NK-92 (cell line): ENCODE measurements around the gene EHMT2.
"Not testable (repeated sequence)": the region's sequence is repeated elsewhere in the genome, so short reads cannot be mapped to it uniquely, and the experiment has no call there.

Experiments used
- DNase-seq: peaks from one replicate; lab custom pipeline; 2025; ENCODE audit not compliant: unreplicated experiment; lab: John Stamatoyannopoulos, UW

EHMT2 gene

DNA sequence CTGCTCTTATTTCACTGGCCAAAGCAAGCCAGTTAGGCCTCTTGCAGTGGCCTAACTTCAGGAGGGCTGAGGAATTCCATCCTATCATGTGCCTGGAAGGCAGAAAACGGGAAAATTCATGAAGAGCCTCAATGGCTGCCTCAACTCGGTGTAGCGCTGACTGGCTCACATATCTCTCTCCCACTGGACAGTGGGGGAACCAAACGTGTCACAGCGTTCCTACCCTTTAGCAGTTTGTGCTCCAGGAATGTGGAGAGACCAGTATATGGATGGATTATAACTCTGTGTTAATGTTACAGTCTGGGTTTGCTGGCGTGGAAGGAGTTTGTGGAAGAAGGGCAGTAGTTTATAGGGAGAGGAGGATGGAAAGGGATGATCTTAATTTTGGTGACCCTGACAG, 18.3 kb upstream of the EHMT2 start:
- DNase-seq, result no peak

DNA sequence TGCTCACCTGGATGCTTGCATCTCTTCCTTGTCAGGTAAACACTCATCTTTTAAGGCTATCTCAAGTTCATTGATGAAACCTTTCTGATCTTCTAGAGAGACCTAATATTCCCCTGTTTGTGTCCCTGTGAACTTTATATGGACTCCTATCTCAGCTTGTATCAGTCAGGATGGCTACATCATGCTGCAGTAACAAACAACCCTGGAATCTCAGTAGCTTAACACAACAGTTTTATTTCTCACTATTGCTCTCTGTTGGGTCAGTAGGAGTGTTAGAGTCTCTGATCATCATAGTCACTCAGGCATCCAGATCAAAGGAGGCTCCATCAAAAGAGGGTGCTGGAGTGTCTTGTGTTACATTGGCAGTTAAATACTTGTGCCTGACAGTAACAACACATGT, 17.9 kb upstream of the EHMT2 start:
- no peak for DNase-seq

DNA sequence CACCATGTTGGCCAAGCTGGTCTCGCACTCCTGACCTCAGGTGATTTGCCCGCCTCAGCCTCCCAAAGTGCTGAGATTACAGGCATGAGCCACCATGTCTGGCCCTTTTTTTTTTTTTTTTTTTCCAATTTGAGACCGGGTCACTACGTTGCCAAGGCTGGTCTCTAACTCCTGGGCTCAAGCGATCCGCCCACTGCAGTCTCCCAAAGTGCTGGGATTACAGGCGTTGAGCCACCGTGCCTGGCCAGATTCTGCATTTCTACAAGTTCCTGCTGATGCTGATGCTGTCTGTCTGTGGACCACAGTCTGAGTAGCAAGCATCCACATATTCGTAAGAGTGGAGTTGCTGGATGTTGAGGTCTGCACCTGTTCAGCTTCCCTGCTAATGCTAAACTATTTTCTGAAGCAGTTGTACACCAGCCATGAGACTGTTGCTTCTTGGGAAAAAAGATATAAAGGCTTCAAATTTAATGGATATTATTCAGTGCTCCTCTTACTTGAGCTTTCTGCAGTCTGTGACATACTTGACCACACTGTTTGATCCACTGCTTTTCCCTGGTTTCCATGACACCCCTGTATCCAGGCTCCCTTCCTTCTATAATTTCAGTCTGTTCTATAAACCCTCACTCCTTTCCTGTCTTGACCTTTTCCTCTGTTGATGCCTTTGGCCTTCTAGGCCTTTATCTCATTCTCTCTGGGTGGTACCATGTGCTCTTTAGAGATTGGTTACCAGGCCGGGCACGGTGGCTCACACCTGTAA, 14.5 kb upstream of the EHMT2 start:
- no peak for DNase-seq

DNA sequence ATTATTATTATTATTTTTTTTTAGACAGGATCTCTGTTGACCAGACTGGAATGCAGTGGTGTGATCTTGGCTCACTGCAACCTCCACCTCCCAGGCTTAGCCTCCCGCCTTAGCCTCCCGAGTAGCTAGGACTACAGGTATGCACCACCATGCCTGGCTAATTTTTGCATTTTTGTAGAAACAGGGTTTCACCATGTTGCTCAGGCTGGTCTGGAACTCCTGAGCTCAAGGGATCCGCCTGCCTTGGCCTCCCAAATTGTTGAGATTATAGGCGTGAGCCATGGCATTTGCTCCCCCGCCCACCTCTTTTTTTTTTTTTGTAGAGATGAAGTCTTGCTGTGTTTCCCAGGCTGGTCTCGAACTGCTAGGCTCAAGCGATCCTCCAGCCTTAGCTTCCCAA, 11.8 kb upstream of the EHMT2 start:
- DNase-seq, result not testable (repeated sequence)

DNA sequence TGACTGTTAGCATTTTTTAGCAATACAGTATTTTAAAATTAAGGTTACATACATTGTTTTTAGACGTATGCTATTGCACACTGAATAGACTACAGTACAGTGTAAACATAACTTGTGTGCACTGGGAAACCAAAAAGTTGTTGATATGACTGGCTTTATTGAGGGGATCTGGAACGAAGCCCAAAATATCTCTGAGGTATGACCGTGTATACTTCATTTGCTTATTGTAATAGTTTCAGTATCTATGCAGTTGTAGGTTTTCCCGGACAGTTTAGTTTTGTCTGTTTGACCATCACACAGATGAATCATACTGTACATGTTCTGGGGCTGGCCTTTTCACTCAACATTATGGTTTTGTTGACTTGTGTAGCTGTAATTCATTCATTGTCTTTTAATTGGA, 11.3 kb upstream of the EHMT2 start:
- no peak for DNase-seq

DNA sequence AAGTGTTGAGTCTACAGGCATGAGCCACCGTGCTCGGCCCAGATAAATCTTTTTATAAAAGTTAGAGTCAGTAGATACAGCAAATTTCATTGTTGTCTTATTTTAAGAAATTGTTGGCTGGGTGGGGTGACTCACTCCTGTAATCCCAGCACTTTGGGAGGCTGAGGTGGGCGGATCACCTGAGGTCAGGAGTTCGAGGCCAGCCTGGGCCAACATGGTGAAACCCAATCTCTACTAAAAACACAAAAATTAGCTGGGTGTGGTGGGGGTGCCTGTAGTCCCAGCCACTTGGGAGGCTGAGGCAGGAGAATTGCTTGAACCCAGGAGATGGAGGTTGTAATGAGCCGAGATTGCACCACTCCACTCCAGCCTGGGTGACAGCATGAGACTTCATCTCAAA, 10.8 kb upstream of the EHMT2 start:
- not testable (repeated sequence) for DNase-seq

DNA sequence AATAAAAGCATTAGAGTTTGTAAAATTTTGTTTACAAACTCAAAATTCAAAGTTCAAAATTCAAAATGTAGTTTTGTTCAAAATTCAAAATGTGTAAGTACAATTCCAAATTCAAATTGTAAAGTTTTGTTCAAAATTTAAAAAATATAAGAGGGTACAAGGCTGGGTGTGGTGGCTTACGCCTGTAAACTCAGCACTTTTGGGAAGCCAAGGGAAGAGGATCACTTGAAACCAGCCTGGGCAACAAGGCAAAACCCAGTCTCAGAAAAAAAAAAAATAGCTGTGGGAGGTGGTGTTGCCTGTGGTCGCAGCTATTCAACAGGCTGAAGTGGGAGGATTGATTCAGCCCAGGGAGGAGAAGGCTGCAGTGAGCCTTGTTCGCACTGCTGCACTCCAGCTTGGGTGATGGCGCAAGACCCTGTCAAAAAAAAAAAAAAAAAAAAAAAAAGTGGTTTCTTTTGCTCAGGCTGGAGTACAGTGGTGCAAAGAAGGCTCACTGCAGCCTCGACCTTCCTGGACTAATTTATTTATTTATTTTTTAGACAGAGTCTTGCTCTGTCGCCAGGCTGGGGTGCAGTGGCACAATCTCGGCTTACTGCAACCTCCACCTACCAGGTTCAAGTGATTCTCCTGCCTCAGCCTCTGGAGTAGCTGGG, 9.8 kb upstream of the EHMT2 start:
- no peak for DNase-seq

DNA sequence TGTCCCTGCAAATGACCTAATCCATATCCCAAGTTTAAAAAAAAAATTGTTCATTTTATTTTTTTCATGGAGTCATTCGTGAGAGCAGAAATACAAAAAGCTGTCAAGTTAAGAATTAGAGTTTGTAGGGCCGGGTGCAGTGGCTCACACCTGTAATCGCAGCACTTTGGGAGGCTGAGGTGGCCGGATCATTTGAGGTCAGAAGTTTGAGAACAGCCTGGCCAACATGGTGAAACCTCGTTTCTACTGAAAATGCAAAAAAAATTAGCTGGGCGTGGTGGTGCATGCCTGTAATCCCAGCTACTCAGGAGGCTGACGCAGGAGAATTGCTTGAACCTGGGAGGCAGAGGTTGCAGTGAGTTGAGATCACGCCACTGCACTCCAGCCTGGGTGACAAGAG, 9.2 kb upstream of the EHMT2 start:
- DNase-seq, result not testable (repeated sequence)

DNA sequence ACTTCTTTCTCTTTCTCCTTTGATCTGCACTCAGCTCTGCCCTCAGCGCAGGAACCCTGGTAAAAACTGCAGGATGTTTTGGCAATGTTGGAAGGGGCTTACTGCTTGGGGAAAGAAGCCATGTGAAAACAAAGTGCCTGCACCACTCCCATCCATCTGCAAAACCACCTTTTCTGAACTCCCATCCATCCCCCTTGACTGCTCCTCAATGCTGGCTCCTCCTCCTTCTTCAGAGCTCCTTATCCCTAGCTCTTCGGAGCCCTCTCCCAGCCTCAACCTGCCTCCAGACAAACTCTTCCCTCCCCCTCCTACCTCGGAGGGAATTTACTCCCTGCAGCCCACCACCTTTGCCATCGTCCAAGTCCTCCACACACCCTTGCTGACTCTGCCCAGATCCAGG, 8.6 kb upstream of the EHMT2 start:
- no peak for DNase-seq

DNA sequence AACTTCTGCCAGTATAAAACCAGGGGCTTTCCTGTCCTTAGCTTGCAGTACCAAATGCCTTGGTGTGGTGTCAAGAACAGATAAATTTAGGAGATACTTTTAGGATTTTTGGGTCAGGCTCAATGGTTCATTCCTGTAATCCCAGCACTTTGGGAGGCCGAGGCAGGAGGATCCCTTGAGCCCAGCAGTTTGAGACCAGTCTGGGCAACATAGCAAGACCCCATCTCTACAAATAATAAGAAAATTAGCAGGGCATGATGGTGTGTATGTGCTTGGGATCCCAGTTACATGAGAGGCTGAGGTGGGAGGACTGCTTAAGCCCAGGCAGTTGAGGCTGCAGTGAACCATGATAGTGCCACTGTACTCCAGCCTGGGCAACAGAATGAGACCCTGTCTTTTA, 7.5 kb upstream of the EHMT2 start:
- no peak for DNase-seq

DNA sequence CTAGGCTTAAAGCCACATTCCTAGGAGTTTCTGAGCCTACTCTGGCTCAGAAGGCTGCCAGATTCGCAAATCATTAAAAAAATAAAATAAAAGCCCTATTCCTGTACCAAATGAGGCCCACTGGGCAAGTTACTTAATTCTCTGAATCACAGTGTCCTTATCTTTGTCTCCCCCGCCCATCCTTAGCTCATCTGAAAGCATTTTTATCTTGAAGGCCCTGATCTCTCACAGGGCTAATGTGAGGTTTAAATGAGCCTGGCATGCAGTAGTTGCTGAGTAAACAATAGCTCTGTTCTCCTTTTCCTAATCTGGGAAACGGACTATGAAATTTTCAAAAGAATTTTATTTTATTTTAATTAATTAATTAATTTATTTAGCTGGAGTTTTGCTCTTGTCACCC, 6.5 kb upstream of the EHMT2 start:
- no peak for DNase-seq

DNA sequence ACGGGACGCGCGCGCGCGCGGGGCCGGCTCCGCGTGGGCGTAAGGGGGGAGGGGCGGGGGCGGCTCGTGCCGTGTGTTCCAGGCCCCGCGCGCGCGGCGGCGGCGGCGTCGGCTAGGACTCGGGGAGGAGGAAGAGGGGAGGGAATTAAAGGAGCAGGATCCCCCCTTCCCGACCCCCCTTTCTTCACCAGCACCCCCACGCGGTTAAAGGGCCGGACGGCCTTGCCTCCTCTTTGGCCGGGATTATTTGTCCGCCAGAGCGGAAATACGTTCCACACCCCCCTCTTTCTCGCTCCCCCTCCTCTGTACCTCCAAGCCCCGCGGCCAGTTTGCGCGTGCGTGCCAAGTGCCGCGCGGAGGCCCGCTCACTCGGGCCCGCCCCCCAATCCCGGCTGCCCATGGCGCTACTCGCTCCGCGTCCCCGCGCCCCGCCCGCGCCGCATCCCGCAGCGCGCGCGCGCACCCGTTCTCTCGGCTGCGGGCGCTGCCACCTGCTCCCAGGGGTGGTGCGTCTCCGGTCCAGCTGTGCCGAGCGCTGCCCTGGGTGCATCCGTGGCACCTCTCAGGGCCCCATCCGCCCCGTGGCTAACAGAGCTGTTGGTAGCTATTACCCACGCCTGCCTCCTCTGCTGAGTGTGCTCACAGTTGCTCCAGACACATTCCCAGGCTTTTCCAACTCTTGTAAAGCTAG, 4.6 kb upstream of the EHMT2 start, which contains the start of gene ZBTB12:
Gene ZBTB12 (minus strand): TSS at position 134 of the 691 bp plus-strand sequence. CDS start 781 bp downstream, outside the sequence.
- DNase-seq, result peak; percentile 39

DNA sequence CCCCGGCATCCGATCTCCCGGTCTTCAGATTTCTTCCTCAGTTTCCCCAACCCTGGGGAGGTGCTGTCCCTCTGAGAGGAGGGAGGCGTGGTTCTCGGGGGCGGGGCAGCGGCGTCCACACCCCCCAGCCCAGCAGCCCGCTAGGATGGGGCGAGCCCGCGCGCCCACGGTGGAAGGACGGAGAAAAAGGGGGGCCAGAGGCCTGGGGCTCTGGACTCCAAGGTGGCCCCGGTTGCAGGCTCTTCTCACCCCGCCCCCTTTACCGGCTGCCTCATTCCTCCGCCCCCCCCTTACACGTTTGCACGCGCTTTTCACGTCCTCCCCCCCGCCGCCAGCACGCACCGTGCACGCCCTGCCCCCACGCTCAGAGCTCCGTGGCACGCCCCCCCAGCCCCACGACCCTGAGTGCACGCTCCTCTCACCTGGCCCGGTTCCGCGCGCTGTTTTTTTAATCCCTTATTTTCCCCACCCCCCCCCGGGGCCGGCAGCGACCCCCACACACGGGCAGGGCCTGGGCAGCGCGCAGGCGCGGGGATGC, 4.0 kb upstream of the EHMT2 start:
- DNase-seq, result no peak

DNA sequence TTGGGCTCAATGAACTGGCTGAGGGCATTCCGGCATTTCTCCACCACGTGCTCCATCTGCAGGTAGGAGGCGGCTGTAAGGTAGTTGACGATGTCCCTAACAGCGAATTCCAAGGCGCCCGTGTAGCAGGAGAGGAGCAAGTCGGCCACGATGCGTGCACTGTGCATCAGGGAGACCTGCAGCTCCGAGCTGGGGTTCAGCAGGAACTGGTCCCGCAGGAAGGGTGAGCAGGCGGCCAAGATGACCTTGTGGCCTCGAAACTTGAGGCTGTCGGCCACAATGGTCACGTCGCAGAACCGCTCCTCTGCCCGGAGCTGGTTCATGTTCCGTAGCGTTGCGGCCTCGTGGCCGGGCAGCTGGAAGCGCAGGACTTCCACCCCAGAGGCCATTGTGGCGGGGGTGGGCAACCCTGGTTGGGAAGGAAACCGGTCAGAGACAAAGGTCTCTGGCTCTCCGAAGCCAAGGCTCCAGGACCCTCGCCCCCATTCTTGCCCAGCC, 3.5 kb upstream of the EHMT2 start:
- DNase-seq, result no peak

DNA sequence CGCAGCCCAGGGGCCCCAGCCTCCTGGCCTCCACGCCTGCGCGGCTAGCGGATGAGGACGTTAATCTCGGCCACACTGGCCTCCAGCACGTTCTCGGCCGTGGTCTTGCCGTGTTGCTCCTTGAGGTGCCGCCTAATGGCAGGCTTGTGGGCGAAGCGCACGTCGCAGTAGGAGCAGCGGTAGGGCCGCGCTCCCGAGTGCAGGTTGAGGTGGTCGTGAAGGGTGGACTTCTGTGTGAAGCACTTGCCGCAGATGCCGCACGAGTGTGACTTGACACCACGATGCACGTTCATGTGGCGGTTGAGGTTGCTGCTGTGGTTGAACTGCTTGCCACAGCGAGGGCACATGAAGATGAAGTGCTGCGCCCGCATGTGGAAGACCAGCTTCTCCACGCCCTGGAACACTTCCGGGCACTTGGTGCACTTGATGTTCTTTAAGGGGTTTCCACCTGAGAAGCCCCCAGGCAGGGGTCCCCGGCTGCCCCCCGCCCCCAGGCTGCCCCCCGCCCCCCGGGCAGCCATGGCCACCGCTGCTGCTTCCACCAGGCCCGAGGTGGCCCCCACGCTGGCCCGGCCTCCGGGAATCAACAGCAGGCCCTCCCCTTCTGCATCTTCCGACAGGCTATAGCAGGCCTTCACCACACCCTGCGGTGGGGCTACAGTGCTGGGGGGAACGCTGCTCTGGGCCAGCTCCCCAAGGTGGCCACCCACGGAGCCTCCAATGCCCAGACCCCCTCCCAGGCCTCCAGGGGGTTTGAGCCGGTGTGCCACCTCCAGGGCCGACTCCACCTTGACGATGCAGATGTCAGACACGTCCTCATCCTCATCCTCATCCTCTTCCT, 2.6 kb upstream of the EHMT2 start:
- no peak for DNase-seq

DNA sequence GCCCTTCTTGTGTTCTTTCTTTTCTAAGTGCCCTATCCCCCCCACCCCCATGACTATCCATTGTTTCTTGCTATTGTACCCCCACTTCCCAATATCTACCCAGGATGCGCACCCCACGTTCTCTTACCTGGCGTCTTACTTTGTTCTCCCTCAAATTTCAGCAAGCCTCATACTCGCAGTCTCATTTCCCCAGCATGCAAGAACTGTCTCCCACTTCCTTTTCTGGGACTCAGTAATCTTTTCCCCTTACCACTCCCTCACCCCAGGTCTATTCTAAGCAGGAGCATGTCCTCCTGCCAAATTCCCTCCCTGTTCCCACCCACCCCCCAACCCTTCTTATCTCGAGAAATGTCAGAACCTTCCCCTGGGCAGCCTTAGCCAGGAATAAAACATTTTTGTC, 1.7 kb upstream of the EHMT2 start:
- no peak for DNase-seq

DNA sequence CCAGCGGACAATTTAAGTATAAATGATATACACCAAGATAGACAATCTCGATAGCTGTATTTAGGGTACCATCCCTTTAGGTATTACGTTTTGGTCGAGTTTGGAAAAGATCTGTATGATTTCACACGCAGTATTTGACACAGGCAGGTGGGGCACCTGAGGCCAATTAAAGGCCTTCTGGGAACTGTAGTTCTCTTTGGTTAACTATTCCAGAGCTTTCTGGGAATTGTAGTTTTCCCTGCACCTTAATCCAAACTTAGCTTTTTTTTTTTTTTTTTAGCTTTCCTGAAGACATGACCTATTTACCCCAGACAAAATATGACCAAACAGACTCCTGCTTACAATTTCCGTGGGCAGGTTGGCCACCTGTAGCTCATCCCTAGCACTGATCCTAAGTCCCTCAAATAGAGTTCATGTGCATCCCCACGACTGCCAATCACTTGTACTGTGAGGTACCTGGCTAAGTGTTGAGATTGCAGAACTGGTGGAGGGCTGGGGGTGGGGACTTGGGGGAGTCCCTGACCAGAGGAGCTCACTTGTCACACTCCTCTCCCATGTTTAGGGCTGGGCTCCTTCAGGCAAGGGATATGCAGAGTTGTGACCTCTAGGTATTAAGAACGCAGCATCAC, 999 bp upstream of the EHMT2 start:
- no peak for DNase-seq

DNA sequence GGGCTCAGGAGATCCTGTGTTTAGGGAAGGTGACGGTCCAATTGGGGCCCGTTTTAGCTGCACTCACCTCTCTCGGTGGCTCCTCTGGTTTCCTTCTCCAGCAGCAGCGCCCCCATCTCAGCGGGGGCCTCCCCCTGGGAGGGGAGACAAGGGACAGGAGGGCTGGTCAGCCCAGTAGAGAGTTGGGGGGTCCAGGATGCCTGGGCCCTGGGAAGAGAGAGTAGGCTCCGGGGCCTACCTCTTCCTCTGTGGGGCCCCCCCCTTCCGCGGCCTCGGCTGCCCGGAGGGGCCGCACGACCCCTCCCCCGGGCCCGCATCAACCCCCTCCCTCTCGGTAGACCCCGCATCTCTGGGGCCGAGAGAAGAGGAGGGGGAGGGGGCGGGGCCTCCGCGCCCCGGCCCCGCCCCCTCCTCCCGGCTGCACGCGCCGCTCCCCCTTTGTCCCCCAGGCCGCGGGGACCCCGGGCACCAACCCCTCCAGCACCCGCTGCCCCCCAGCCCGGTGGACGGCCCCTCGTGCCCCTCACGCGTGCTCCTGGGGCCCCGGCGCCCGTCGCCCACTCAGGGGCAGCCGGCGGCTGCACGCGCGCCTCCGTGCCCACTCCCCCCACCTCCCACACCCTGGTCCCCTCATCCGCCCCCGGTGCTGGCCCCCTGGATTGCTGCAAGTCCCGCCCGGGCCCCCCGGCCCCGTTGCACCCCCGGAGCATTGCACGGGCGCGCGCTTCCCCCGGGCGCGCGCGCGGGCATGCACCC, 464 bp downstream of the EHMT2 start:
- DNase-seq, result no peak

DNA sequence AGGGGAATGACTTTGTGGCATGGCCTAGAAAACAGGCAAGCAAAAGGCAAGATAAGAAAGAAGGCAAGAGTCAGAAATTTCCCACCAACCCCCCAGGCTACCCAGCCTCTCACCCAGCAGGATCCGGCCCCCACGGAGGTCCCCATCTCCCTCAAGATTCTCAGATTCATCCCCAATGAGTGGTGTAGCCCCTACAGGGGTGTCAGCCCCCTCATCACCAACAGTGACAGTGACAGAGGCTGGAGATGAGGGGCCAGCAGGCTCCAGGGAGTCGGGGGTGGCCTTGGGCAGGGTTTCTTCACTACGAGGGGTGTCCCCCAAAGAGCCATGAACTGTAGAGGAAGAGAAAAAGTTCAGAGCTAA, 1.0 kb downstream of the EHMT2 start:
- DNase-seq, result no peak

DNA sequence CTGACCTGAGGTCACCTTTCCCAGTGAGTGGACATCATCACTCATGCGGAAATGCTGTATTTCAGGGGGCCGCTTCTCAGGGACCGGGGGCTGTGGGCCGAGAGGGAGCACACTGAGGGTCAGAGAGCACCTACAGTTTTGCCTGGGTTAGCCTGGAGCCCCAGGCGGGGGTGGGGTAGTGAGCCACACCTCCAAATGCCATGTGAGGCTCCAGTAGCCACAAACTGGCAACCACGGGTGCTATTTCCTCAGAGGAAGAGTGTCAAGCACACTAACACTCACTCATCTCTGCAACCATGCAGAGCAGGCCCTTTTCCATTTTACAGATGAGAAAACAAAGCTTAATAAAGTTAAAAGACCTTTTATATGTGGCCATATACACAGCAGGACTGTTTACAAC, 4.7 kb downstream of the EHMT2 start:
- no peak for DNase-seq
